H9 (cell line): Measurements from ENCODE around the gene AIF1. TPM values are rescaled to one million over a fixed set of nuclear protein-coding genes. Genes with fewer than 3 reads are reported as not detected.

Experiments
- DNase-seq: peaks from one replicate; pipeline ENCODE4 v3.0.0-alpha.2; 2017
- H2AFZ ChIP-seq: one replicate; pipeline ENCODE4 v1.6.1; 2013; ENCODE audit warnings: mild to moderate bottlenecking, low read length, control low read depth, moderate library complexity
- H2AK5ac ChIP-seq: 2 replicates; pipeline ENCODE4 v1.6.1; 2013; ENCODE audit warnings: low read length, control low read depth, mixed read lengths; ENCODE audit not compliant: insufficient read length
- H2BK120ac ChIP-seq: one replicate; pipeline ENCODE4 v1.6.1; 2013; ENCODE audit warnings: low read depth, mild to moderate bottlenecking, low read length, control low read depth, inconsistent platforms; ENCODE audit not compliant: poor library complexity, severe bottlenecking
- H2BK12ac ChIP-seq: 2 replicates; pipeline ENCODE4 v1.6.1; 2013; ENCODE audit warnings: low read length, control low read depth, mixed read lengths, low read depth; ENCODE audit not compliant: insufficient read length
- H2BK15ac ChIP-seq: 2 replicates; pipeline ENCODE4 v1.6.1; 2013; ENCODE audit warnings: low read depth, low read length, control low read depth
- H2BK20ac ChIP-seq: one replicate; pipeline ENCODE4 v1.6.1; 2013; ENCODE audit warnings: low read depth, mild to moderate bottlenecking, low read length, control low read depth, inconsistent platforms; ENCODE audit not compliant: poor library complexity, severe bottlenecking
- H2BK5ac ChIP-seq: 2 replicates; pipeline ENCODE4 v1.6.1; 2013; ENCODE audit warnings: low read length, control low read depth, mixed read lengths; ENCODE audit not compliant: insufficient read length
- H3K14ac ChIP-seq: 2 replicates; pipeline ENCODE4 v1.6.1; 2013; ENCODE audit warnings: low read length, control low read depth; ENCODE audit not compliant: insufficient read depth
- H3K18ac ChIP-seq: 2 replicates; pipeline ENCODE4 v1.6.1; 2013; ENCODE audit warnings: low read depth, mild to moderate bottlenecking, mixed read lengths, low read length, control low read depth; ENCODE audit not compliant: insufficient read length
- H3K23ac ChIP-seq: 2 replicates; pipeline ENCODE4 v1.6.1; 2013; ENCODE audit warnings: low read length, control low read depth, mixed read lengths, low read depth; ENCODE audit not compliant: insufficient read length
- H3K23me2 ChIP-seq: 2 replicates; pipeline ENCODE4 v1.6.1; 2013; ENCODE audit warnings: low read depth, mild to moderate bottlenecking, mixed read lengths, low read length, control low read depth; ENCODE audit not compliant: insufficient read length, poor library complexity, severe bottlenecking
- H3K27ac ChIP-seq: 2 replicates; pipeline ENCODE4 v1.5.1; 2013; ENCODE audit warnings: low read length, control low read depth, mixed read lengths, low read depth; ENCODE audit not compliant: insufficient read length
- H3K27me3 ChIP-seq: 2 replicates; pipeline ENCODE4 v1.6.1; 2013; ENCODE audit warnings: low read length, control low read depth, inconsistent platforms; ENCODE audit not compliant: insufficient read depth
- H3K4ac ChIP-seq: 2 replicates; pipeline ENCODE4 v1.6.1; 2013; ENCODE audit warnings: low read depth, mild to moderate bottlenecking, control low read depth, inconsistent platforms, low read length, moderate library complexity
- H3K4me1 ChIP-seq: 2 replicates; pipeline ENCODE4 v1.6.1; 2013; ENCODE audit warnings: low read length, control low read depth, inconsistent platforms; ENCODE audit not compliant: insufficient read depth
- H3K4me2 ChIP-seq: 2 replicates; pipeline ENCODE4 v1.6.1; 2013; ENCODE audit warnings: low read length, control low read depth, mixed read lengths; ENCODE audit not compliant: insufficient read length, insufficient read depth
- H3K56ac ChIP-seq: 2 replicates; pipeline ENCODE4 v1.6.1; 2013; ENCODE audit warnings: low read depth, mild to moderate bottlenecking, mixed read lengths, low read length, control low read depth; ENCODE audit not compliant: insufficient read length
- H3K79me1 ChIP-seq: 2 replicates; pipeline ENCODE4 v1.6.1; 2013; ENCODE audit warnings: low read depth, mild to moderate bottlenecking, moderate library complexity, low read length, control low read depth, inconsistent platforms; ENCODE audit not compliant: insufficient read depth, poor library complexity, severe bottlenecking
- H3K79me2 ChIP-seq: 2 replicates; pipeline ENCODE4 v1.6.1; 2013; ENCODE audit warnings: low read length, control low read depth, inconsistent platforms; ENCODE audit not compliant: insufficient read depth
- H3K9ac ChIP-seq: 2 replicates; pipeline ENCODE4 v1.6.1; 2013; ENCODE audit warnings: low read length, control low read depth, mixed read lengths; ENCODE audit not compliant: insufficient read length; ENCODE audit errors: extremely low read depth
- H3K9me3 ChIP-seq: one replicate; pipeline ENCODE4 v1.6.1; 2013; ENCODE audit warnings: low read depth, low read length, inconsistent platforms; ENCODE audit not compliant: control insufficient read depth
- H3T11ph ChIP-seq: one replicate; pipeline ENCODE4 v1.6.1; 2013; ENCODE audit warnings: mild to moderate bottlenecking, low read length, control low read depth, inconsistent platforms
- H4K20me1 ChIP-seq: one replicate; pipeline ENCODE4 v1.6.1; 2013; ENCODE audit not compliant: control insufficient read depth, insufficient read length, insufficient read depth
- H4K5ac ChIP-seq: 2 replicates; pipeline ENCODE4 v1.6.1; 2013; ENCODE audit warnings: low read depth, mild to moderate bottlenecking, mixed read lengths, low read length, control low read depth; ENCODE audit not compliant: insufficient read length
- H4K8ac ChIP-seq: replicated peaks from 2 replicates; pipeline ENCODE4 v1.6.1; 2013; ENCODE audit warnings: low read length, control low read depth, mixed read lengths, low read depth; ENCODE audit not compliant: insufficient read length
- H4K91ac ChIP-seq: 2 replicates; pipeline ENCODE4 v1.6.1; 2013; ENCODE audit warnings: low read depth, mild to moderate bottlenecking, moderate library complexity, mixed read lengths, low read length, control low read depth; ENCODE audit not compliant: insufficient read length
- H3K27ac Mint-ChIP-seq, 3 experiments: 2 replicates in 2 of 3; 3 replicates in 1 of 3; pipeline ENCODE4 v1.8.0; 2020 to 2021; ENCODE audit warnings: mixed read lengths in 3 of 3, mild to moderate bottlenecking in 1 of 3, moderate library complexity in 1 of 3
- H3K27me3 Mint-ChIP-seq: 2 replicates; pipeline ENCODE4 v1.8.0; 2021; ENCODE audit warnings: low read depth, mild to moderate bottlenecking, moderate library complexity, mixed read lengths
- H3K36me3 Mint-ChIP-seq, 3 experiments: 2 replicates in 2 of 3; 3 replicates in 1 of 3; pipeline ENCODE4 v1.8.0; 2020 to 2021; ENCODE audit warnings: low read depth in 3 of 3, mixed read lengths in 3 of 3; ENCODE audit not compliant: insufficient read depth in 1 of 3
- H3K4me1 Mint-ChIP-seq, 2 experiments: 2 replicates each; pipeline ENCODE4 v1.8.0; 2020; ENCODE audit warnings: mixed read lengths in 2 of 2
- H3K4me3 Mint-ChIP-seq, 2 experiments: 2 replicates in 1 of 2; 3 replicates in 1 of 2; pipeline ENCODE4 v1.8.0; 2020 to 2021; ENCODE audit warnings: mild to moderate bottlenecking in 2 of 2, mixed read lengths in 2 of 2, moderate library complexity in 1 of 2
- H3K9me3 Mint-ChIP-seq, 2 experiments: 2 replicates in 1 of 2; 3 replicates in 1 of 2; pipeline ENCODE4 v1.8.0; 2020; ENCODE audit warnings: mild to moderate bottlenecking in 2 of 2, mixed read lengths in 2 of 2, moderate library complexity in 1 of 2
- WGBS: extraction: QIAGEN DNeasy Blood & Tissue Kit; methylation state at CpG from one replicate; pipeline ENCODE4 v1.1.7; 2013; ENCODE audit warnings: missing lambda C conversion rate, low lambda C conversion rate, mixed read lengths; ENCODE audit not compliant: insufficient read length; ENCODE audit errors: extremely low coverage; 5-methylcytosine and 5-hydroxymethylcytosine counted together
- total RNA-seq: library from RNA; stranded (reverse); gene quantifications from 2 replicates; pipeline ENCODE4 v1.2.1, GENCODE V29; 2021
- TF ChIP-seq, protein P1 (sequence below): fragments of 200-600 bp; sonication (generic); conservative IDR thresholded peaks from 3 replicates; pipeline ENCODE4 v1.8.0; 2021; ENCODE audit warnings: antibody characterized with exemption, mild to moderate bottlenecking

Gene AIF1
- total RNA-seq, 1 experiment from 2014 or later: 4.2 TPM

- Mint-ChIP-seq H3K9me3 (no peaks in the 10 kb centered on the region; a peak in 1 of 5 replicates), H3K4me3 (peak overlapping the region; percentile 93 to 98), H3K36me3 (peaks cover 53 to 59% (median 59%) of the 10 kb centered on the region in 3 experiments), H3K4me1 (peaks cover 14 to 16% of the 10 kb centered on the region in 2 experiments), H3K27ac (peak overlapping the region; percentile 32 to 99 (median 98); a peak in 6 of 7 replicates), H3K27me3 (no peaks in the 10 kb centered on the region)
- H2BK5ac ChIP-seq: no peak overlapping the region
- H3K23me2 ChIP-seq: peaks cover 8% of the 10 kb centered on the region
- no peak overlapping the region for H3K18ac ChIP-seq
- TF ChIP-seq, protein P1, sequence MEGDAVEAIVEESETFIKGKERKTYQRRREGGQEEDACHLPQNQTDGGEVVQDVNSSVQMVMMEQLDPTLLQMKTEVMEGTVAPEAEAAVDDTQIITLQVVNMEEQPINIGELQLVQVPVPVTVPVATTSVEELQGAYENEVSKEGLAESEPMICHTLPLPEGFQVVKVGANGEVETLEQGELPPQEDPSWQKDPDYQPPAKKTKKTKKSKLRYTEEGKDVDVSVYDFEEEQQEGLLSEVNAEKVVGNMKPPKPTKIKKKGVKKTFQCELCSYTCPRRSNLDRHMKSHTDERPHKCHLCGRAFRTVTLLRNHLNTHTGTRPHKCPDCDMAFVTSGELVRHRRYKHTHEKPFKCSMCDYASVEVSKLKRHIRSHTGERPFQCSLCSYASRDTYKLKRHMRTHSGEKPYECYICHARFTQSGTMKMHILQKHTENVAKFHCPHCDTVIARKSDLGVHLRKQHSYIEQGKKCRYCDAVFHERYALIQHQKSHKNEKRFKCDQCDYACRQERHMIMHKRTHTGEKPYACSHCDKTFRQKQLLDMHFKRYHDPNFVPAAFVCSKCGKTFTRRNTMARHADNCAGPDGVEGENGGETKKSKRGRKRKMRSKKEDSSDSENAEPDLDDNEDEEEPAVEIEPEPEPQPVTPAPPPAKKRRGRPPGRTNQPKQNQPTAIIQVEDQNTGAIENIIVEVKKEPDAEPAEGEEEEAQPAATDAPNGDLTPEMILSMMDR: no peak
- H3K56ac ChIP-seq: no peak overlapping the region
- no peak overlapping the region for H2AK5ac ChIP-seq
- H4K91ac ChIP-seq: no peak overlapping the region
- H3K4ac ChIP-seq: no peak overlapping the region
- H2BK15ac ChIP-seq: no peak overlapping the region
- H2BK120ac ChIP-seq: no peak overlapping the region
- H3K23ac ChIP-seq: no peak overlapping the region
- no peak overlapping the region for H2BK12ac ChIP-seq
- peak overlapping the region; percentile 91 for H3K9ac ChIP-seq
- WGBS: no CpG with 5 or more reads among the region's 4 CpGs
- no peak overlapping the region for H3T11ph ChIP-seq
- H3K4me2 ChIP-seq: peak overlapping the region; percentile 92
- no peak overlapping the region for H4K5ac ChIP-seq
- H2BK20ac ChIP-seq: no peak overlapping the region
- H3K27me3 ChIP-seq: no peaks in the 10 kb centered on the region
- H3K4me1 ChIP-seq: peaks cover 3% of the 10 kb centered on the region; the same call in 1 of the 2 replicates
- H3K14ac ChIP-seq: no peak overlapping the region
- no peak overlapping the region for H3K27ac ChIP-seq
- peaks cover 4% of the 10 kb centered on the region for H3K79me1 ChIP-seq
- H4K20me1 ChIP-seq: no peaks in the 10 kb centered on the region
- H2AFZ ChIP-seq: no peak overlapping the region
- no peak for DNase-seq
- H4K8ac ChIP-seq: no peak overlapping the region
- peaks cover 20% of the 10 kb centered on the region for H3K79me2 ChIP-seq
- no peaks in the 10 kb centered on the region for H3K9me3 ChIP-seq
These were observed 7.0 kb downstream of the AIF1 start for GRCh38 chr6:31621991-31622390.
